Stimulated activated CD8-positive, alpha-beta memory T cell treated with anti-CD3 and anti-CD28 coated beads, Interleukin-4, amount 100 ng/mL, for 1 hour (primary cell): ENCODE data around the gene GLI3.
"Not testable (repeated sequence)": the region's sequence is repeated elsewhere in the genome, so short reads cannot be mapped to it uniquely, and the experiment has no call there.

Experiments
- DNase-seq, 2 donors: peaks; one replicate each; pipeline ENCODE4 v3.0.0-alpha.2; 2020; ENCODE audit warnings: low read depth in 2 of 2, low spot score in 1 of 2

Gene GLI3

DNA sequence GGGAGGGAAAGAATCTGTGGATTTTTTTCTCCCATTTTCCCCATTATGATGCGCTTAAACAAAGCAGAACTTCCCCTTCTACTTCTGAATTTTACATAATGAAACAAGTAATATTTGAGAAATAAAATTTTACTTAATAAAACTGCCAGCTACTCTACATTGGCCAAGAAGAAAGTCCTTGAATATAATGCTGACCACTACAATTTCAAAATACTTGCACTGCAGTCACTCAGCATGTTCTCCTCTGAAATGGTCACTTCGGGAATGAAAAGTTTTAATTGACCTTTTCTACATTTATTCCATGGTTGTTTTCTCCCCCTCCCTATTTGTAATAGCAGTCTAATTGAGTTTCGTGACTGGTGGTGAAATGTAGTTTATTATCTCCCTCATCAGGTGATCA is 23.9 kb downstream of the GLI3 start:
- no peak for DNase-seq

DNA sequence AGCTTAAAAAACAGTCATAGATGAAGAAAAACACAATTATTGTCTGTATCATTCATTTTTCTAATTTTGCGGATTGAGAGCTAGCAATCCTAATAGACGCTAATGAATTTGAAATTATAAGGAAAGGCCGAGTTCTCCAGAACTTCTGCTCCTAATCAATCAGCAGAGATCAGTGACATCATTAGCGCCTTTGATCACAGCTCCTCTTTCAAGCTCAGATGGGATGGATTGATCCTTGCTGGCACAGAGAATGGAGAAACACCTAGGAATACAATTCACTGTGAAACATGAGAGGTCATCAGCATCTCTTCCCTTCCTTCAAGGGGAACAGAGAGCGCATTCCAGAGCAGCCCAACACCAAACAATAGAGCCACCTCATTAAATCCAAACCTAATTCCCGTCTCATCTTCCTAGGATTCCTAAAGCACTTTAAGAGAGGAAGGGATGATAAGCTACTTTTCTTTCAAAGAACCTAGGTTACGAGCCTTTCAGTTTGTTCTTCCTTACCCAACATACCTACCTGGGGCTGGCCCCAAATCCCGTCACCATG is 24.4 kb downstream of the GLI3 start:
- no peak for DNase-seq

DNA sequence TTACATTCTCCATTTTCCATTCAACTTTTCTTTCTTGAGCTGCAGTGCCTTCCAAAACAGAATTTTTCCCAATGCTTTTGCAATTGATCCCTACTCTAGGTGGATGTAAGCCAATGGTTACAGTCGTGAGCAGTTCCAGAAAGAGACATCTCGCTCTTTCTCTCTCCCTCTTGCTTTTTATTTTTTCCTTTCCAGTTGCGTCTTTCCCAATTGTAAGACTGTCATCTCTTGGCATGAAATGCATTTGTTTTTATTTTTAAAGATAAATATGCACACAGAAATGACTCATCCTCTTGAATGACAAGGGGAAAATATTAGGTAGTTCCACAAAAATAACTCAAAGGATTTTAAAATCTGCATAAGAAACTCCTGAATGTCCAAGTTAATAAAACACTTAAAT is 25.1 kb downstream of the GLI3 start:
- DNase-seq: no peak

GRCh38 chr7:42210779-42211178 is 26.2 kb downstream of the GLI3 start:
- DNase-seq: no peak

GRCh38 chr7:42210333-42210732 is 26.7 kb downstream of the GLI3 start:
- no peak for DNase-seq

DNA sequence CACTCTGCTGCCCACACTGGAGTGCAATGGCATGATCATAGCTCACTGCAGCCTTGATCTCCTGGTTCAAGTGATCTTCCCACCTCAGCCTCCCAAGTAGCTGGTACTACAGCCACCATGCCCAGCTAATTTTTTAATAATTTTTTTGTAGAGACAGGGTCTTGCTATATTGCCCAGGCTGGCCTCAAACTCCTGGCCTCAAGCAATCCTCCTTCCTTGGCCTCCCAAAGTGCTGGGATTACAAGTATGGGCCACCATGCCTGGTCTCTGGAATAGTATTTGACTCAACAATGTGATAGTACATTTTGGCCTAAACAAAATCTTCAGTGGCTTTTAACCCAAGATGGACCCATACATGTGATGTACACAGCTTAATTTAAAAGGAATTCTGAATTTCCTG is 27.9 kb downstream of the GLI3 start:
- DNase-seq: not testable (repeated sequence)

DNA sequence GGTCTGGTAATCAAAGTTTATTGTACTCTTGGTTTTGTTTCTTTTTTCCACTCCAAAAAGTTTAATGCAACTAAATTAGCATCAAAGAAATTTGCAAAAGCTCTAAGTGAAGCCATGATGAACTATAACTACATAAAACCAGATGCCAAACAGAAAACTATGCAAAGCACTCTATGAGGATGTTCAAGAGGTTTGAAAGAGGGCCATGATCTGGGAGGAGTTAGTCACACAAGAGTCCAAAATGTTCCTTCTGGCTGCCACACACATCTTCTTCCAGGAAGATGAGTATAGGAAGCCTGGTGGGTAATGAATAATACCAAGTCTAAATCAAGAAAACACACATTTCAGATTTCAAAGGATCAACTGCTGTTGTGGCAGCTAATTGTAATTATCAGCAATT is 28.4 kb downstream of the GLI3 start:
- no peak for DNase-seq

DNA sequence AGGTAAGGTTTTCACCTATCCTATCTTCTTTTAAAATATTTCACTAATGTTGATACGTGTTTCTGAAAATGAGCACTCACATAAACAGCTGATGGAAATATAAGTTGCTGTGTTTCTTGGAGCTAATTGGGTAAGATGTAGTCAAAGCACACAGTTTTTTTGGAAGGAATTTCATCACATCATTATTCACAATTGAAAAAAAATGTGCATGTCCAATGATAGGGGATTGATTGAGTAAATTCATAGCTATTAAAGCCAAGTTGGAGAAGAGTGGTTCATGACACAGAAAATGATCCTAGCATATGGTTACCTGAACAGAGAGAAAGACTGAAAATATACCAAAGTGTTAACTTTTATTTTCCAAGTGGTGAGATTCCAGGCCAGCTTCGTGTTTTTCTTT is 29.6 kb downstream of the GLI3 start:
- no peak for DNase-seq

GRCh38 chr7:42203336-42203735 is 33.7 kb downstream of the GLI3 start:
- no peak for DNase-seq

DNA sequence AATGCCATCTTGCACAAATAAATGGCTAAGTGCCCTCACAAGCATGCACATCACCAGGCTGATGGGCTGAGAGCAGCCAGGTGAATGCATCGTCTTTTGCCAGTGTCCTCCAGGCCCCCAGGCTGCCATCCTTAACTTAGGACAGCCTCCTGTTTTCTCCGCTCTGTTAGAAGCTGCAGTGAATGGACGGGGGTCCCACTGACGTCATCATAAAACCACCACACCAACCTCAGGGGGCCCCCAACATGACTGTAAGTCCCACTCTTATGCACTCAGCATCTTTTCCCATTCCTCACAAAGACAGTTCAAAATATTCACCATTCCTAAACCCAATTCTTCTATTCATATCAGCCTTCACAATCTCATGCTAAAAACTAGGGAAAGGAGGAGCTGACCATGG is 34.4 kb downstream of the GLI3 start:
- no peak for DNase-seq

DNA sequence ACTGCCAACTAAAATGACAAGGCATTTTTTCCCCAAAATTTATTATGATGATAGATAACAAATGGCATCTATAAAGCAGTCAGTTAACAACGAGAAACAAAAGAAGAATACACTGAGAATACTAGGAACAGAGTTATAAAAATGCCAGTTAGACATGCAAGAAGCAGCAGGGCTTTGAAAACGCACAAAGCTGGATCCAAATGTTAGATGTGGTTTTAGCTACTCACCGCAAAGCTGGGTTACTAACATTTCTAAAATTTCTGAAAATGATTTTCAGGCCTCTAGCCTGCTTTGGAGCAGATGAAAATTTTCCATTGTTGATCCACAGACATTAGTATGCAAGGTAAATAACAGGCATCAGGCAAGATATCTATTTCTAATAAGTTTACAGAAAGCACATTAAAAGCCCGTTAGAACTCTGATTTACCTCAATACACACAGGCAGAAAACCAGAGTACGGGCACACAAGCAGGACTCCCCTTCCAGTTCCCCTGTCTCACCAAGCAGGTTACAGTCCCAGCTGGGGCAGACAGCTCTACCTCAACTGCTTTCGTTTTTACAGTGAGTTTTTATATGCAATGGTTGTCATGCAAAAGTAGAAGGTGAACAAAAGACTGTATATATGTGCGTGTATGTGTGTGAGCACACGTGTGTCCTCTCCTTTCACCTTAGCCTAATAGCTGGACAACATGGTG is 37.9 kb downstream of the GLI3 start:
- DNase-seq: no peak

DNA sequence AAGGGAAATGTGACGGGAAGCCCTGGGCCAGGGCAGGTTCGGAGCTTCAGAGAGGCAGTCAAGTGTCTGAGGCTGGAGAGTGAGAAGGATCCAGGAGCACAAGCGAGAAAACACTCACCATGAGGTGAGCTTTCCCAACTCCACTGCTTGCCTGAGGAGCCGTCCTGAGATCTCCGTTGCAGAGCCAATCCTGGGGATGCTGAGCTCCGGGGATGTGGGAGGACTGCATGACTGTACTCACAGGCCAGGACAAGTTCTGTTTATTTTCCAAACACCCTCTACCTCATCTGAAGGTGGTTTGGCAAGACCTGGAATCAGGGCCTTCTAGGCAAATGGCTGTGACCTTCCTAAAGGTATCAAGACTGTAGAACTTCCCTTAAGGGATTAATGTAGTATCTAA is 38.7 kb downstream of the GLI3 start:
- DNase-seq: no peak

GRCh38 chr7:42197451-42197850 is 39.6 kb downstream of the GLI3 start:
- no peak for DNase-seq

DNA sequence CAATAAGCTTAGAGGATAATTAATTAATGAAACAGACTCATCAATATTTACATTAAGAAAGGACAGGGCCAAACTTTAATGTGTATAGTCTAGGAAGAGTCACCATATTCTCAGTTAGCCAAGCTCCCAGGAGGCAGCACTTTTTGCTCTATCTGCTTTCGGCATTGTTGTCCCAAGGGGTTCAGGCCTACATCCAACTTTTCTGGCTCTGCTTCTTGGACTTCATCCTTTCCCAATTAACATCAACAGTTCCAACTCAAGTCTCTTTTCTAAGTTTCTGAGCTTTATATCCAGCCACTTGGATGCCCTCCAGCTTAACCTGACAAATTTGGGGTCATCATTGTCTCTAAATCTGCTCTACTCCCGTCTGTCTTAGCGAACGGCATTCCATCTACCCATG is 42.8 kb downstream of the GLI3 start:
- DNase-seq: no peak

GRCh38 chr7:42193471-42194129 is 43.4 kb downstream of the GLI3 start:
- no peak for DNase-seq

- DNase-seq: no peak
Measured at GRCh38 chr7:42192851-42193461, 44.1 kb downstream of the GLI3 start.

GRCh38 chr7:42192066-42192465 is 44.9 kb downstream of the GLI3 start:
- DNase-seq: no peak

- no peak for DNase-seq
Measured at GRCh38 chr7:42189535-42189934, 47.5 kb downstream of the GLI3 start.

- no peak for DNase-seq
Measured at GRCh38 chr7:42186151-42186550, 50.9 kb downstream of the GLI3 start.

GRCh38 chr7:42185726-42186125 is 51.3 kb downstream of the GLI3 start:
- DNase-seq: no peak

DNA sequence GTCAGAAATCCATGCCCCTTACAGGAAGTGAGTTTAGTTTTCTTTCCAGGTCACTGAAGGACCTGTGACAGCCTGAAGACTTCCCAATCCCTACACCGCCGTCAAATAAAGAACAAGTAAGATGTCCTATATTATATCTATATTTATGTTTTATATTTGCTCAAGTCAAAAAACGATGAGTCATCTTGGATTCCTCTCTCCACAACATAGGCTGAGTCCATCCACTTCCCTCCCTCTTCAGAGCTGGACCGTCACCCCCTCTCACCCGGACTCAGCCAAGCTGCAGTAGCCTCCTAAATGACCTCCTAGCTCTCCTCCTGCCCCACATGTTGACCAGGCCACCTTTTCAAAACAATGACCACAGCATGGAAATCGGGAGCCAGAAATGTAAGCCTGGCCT is 53.5 kb downstream of the GLI3 start:
- no peak for DNase-seq

DNA sequence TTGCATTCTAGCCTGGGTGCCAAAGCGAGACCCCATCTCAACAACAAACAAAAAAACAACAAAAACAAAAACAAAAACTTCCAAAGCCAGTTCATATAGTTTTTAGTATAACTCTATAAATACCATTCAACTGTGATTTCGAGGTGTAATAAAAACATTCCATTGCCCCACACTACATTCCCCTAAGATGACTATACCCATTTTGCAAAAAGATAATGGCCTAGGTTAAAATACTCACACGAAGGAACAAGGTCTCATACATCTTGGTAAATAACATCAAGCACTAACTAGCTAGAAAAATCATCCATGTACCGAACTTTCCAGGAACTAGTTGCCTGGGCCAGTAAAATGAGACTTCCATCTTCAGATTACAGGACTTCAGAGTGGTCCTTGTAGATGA is 55.4 kb downstream of the GLI3 start:
- DNase-seq: no peak
